Measurements from ENCODE around the gene STRA8. TPM values are rescaled to one million over a fixed set of nuclear protein-coding genes. Genes with fewer than 3 reads are reported as not detected.
A peak's percentile ranks its signal among the peaks of the same experiment; 100 is the strongest.

STRA8 gene
- total RNA-seq, 2 donors from 2014 or later, result not detected

- DNase-seq (ENCODE audit: low spot score) (no peak), ATAC-seq (peak in 1 of 2 donors; percentile 36)
- Mint-ChIP-seq H3K27ac (no peak overlapping the region), H3K4me3 (no peak overlapping the region), H3K27me3 (no peaks in the 10 kb centered on the region), H3K9me3 (no peaks in the 10 kb centered on the region), H3K4me1 (ENCODE audit: low read depth in 2 of 2) (no peaks in the 10 kb centered on the region), H3K36me3 (peaks cover 10% of the 10 kb centered on the region)
Measured at GRCh38 chr7:135195968-135196629, 37.5 kb upstream of the STRA8 start.

GRCh38 chr7:135197343-135197742 lies 36.3 kb upstream of the STRA8 start:
- H3K27ac Mint-ChIP-seq, result no peak overlapping the region
- H3K27me3 Mint-ChIP-seq, result no peaks in the 10 kb centered on the region
- DNase-seq (ENCODE audit: low spot score), result no peak
- no peak for ATAC-seq
- H3K4me3 Mint-ChIP-seq, result no peak overlapping the region
- peaks cover 0 to 1% of the 10 kb centered on the region in 2 donors for H3K4me1 Mint-ChIP-seq (ENCODE audit: low read depth in 2 of 2)
- peaks cover 17% of the 10 kb centered on the region for H3K36me3 Mint-ChIP-seq
- no peaks in the 10 kb centered on the region for H3K9me3 Mint-ChIP-seq

DNA sequence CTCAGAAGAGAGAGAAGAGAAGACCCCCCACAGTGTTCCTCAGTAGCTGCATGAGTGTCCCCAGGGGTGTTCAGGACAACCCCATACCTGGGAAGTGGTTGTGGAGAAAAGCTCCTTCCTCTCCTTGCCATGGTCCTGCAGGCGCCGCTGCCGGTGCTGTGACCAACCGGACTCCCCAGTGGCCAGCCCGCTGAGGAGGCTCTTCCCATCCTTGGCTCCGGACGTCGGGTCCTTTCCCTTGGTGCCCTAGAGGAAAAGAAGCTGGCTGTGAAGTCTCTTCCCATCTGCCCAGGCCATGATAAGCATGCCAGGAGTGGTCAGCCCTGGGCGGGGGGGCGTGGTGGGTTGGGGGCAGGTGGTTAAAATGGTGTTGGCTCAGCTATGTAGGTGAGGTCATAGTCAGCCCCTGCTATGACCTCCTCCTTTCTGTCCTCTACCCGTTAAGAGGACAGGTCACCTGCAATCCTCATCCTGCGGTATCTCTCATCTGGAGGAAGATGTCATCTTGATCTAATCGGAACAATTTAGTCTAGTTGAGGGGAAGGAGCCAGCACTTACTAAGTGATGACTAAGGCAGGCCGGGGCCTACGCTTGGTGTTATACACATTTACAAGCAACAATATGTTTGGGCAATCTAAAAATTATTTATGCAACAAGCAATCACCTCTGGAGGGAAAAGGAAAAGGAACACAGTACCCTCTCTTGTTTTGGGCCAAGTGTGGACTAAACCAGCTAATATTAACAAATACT lies 35.6 kb upstream of the STRA8 start:
- H3K27ac Mint-ChIP-seq, result no peak overlapping the region
- H3K9me3 Mint-ChIP-seq, result no peaks in the 10 kb centered on the region
- H3K4me1 Mint-ChIP-seq (ENCODE audit: low read depth in 2 of 2), result peaks cover 0 to 4% of the 10 kb centered on the region in 2 donors
- peaks cover 14% of the 10 kb centered on the region for H3K36me3 Mint-ChIP-seq
- H3K27me3 Mint-ChIP-seq, result no peaks in the 10 kb centered on the region
- ATAC-seq, result no peak
- no peak for DNase-seq (ENCODE audit: low spot score)
- H3K4me3 Mint-ChIP-seq, result no peak overlapping the region

DNA sequence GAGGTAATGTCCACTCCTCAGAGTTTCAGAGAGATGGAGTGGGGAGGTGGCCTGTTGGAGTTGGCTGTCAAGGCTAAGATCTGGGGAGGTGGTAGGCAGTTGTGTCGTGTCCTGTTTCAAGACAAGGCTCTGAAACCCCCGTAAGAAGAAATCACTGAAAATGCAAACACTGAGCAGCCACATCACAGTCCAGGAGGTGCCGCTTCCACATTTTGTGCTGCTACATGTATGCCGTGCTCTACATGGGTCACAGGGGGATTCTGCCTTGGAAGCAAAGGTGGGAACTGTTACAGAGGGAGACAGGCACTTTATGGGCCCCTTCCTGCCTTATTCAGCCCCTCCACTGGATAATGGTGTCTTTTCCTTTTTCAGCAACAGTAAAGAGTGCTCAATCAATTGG lies 34.2 kb upstream of the STRA8 start:
- H3K9me3 Mint-ChIP-seq, result no peaks in the 10 kb centered on the region
- ATAC-seq (no peak), DNase-seq (ENCODE audit: low spot score) (no peak)
- no peak overlapping the region for H3K4me3 Mint-ChIP-seq
- H3K4me1 Mint-ChIP-seq (ENCODE audit: low read depth in 2 of 2), result peaks cover 0 to 4% of the 10 kb centered on the region in 2 donors
- peaks cover 14% of the 10 kb centered on the region for H3K36me3 Mint-ChIP-seq
- H3K27me3 Mint-ChIP-seq, result no peaks in the 10 kb centered on the region
- no peak overlapping the region for H3K27ac Mint-ChIP-seq

DNA sequence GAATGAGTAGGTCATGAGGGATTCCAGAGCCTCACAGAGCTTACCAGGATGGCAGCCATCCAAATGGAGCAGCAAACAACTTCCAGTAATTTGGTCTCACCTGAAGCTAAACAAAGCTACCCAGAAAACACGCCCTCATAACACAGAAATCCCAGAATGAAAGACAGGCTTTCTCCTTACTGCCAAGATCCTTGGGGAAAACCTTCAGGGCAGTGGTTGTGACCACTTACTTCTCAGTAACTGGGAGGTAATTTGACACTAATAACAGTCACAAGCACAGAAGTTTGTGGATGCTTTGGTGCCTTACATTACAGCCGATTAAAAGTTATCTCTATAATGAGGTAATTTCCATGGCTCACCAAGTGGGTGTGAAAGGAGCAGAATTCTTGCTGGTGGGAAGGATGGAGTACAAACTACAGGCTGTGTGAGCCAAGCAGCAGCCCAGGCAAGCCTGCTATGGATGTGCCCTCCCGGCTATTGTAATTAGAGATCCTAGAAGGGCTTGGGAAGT lies 32.8 kb upstream of the STRA8 start:
- Mint-ChIP-seq H3K9me3 (no peaks in the 10 kb centered on the region), H3K27ac (no peak overlapping the region), H3K27me3 (no peaks in the 10 kb centered on the region), H3K4me3 (no peak overlapping the region), H3K4me1 (ENCODE audit: low read depth in 2 of 2) (peaks cover 0 to 4% of the 10 kb centered on the region in 2 donors), H3K36me3 (peaks cover 15% of the 10 kb centered on the region)
- ATAC-seq, result no peak
- no peak for DNase-seq (ENCODE audit: low spot score)

GRCh38 chr7:135201350-135201749 lies 32.3 kb upstream of the STRA8 start:
- Mint-ChIP-seq H3K36me3 (peaks cover 15% of the 10 kb centered on the region), H3K4me3 (no peak overlapping the region), H3K9me3 (no peaks in the 10 kb centered on the region), H3K27me3 (no peaks in the 10 kb centered on the region), H3K27ac (no peak overlapping the region), H3K4me1 (ENCODE audit: low read depth in 2 of 2) (peaks cover 0 to 7% of the 10 kb centered on the region in 2 donors)
- no peak for DNase-seq (ENCODE audit: low spot score)
- ATAC-seq, result no peak

GRCh38 chr7:135204341-135204749 lies 29.3 kb upstream of the STRA8 start:
- DNase-seq (ENCODE audit: low spot score), result no peak
- no peak for ATAC-seq
- peaks cover 15% of the 10 kb centered on the region for H3K36me3 Mint-ChIP-seq
- no peak overlapping the region for H3K4me3 Mint-ChIP-seq
- peaks cover 13 to 21% of the 10 kb centered on the region in 2 donors for H3K4me1 Mint-ChIP-seq (ENCODE audit: low read depth in 2 of 2)
- no peak overlapping the region for H3K27ac Mint-ChIP-seq
- no peaks in the 10 kb centered on the region for H3K27me3 Mint-ChIP-seq
- H3K9me3 Mint-ChIP-seq, result no peaks in the 10 kb centered on the region

DNA sequence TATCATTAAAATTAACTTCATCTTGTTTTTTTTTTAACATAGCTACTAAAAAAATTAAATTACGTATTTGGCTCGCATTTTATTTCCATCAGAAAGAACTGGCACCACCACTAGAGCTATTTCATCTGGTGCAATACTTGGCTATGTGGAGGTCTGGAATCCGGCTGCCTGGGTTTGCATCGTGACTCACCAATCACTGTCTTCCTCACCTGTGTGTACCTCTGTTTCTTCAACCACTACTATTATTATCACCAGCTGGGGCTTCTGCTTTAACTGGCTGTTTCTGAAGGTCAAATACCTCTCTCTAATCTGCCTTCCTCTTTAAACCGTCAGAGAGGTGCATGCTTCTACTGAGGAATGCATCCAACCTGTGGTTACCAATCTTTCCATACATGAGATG lies 28.8 kb upstream of the STRA8 start:
- H3K9me3 Mint-ChIP-seq, result no peaks in the 10 kb centered on the region

GRCh38 chr7:135205850-135206249 lies 27.8 kb upstream of the STRA8 start:
- no peak overlapping the region for H3K27ac Mint-ChIP-seq
- ATAC-seq (no peak), DNase-seq (ENCODE audit: low spot score) (no peak)
- H3K4me3 Mint-ChIP-seq, result no peak overlapping the region
- no peaks in the 10 kb centered on the region for H3K27me3 Mint-ChIP-seq
- H3K4me1 Mint-ChIP-seq (ENCODE audit: low read depth in 2 of 2), result peaks cover 22 to 26% of the 10 kb centered on the region in 2 donors
- peaks cover 15% of the 10 kb centered on the region for H3K36me3 Mint-ChIP-seq
- H3K9me3 Mint-ChIP-seq, result no peaks in the 10 kb centered on the region

More for the DNA sequence above, 28.8 kb upstream of the STRA8 start:
- Mint-ChIP-seq H3K36me3 (peaks cover 15% of the 10 kb centered on the region), H3K27ac (no peak overlapping the region), H3K4me1 (ENCODE audit: low read depth in 2 of 2) (peaks cover 13 to 21% of the 10 kb centered on the region in 2 donors), H3K4me3 (no peak overlapping the region), H3K27me3 (no peaks in the 10 kb centered on the region)
- DNase-seq (ENCODE audit: low spot score) (no peak), ATAC-seq (no peak)

DNA sequence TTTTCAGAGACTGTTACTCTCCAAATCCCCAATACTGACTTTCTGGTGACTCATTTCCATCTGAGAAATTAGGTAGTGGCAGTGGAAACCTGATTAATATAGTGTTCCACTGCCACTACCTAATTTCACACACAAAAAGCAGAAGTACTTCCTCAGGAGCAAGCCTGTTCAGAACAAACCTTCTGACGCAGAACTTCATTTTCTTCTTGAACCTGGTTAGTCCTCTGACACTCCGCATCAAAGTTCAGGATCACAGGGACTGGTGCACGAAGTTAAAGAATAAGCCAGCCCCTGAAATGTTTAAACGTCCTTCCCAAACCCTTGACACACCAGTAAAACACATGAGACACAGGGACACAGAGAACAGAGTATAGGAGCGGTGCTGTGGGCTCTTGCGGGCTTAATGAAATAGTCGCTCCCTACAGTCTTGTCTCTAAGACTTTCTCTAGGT lies 26.7 kb upstream of the STRA8 start:
- no peaks in the 10 kb centered on the region for H3K27me3 Mint-ChIP-seq
- DNase-seq (ENCODE audit: low spot score) (no peak), ATAC-seq (no peak)
- H3K27ac Mint-ChIP-seq, result no peak overlapping the region
- no peak overlapping the region for H3K4me3 Mint-ChIP-seq
- H3K4me1 Mint-ChIP-seq (ENCODE audit: low read depth in 2 of 2), result peaks cover 22 to 27% of the 10 kb centered on the region in 2 donors
- H3K9me3 Mint-ChIP-seq, result no peaks in the 10 kb centered on the region
- peaks cover 10% of the 10 kb centered on the region for H3K36me3 Mint-ChIP-seq

- no peak overlapping the region for H3K4me3 Mint-ChIP-seq
- peaks cover 5% of the 10 kb centered on the region for H3K36me3 Mint-ChIP-seq
- no peaks in the 10 kb centered on the region for H3K9me3 Mint-ChIP-seq
- no peaks in the 10 kb centered on the region for H3K27me3 Mint-ChIP-seq
- ATAC-seq, result no peak
- peaks cover 22 to 23% of the 10 kb centered on the region in 2 donors for H3K4me1 Mint-ChIP-seq (ENCODE audit: low read depth in 2 of 2)
- H3K27ac Mint-ChIP-seq, result no peak overlapping the region
- no peak for DNase-seq (ENCODE audit: low spot score)
Measured at GRCh38 chr7:135207406-135208101, 26.1 kb upstream of the STRA8 start.

DNA sequence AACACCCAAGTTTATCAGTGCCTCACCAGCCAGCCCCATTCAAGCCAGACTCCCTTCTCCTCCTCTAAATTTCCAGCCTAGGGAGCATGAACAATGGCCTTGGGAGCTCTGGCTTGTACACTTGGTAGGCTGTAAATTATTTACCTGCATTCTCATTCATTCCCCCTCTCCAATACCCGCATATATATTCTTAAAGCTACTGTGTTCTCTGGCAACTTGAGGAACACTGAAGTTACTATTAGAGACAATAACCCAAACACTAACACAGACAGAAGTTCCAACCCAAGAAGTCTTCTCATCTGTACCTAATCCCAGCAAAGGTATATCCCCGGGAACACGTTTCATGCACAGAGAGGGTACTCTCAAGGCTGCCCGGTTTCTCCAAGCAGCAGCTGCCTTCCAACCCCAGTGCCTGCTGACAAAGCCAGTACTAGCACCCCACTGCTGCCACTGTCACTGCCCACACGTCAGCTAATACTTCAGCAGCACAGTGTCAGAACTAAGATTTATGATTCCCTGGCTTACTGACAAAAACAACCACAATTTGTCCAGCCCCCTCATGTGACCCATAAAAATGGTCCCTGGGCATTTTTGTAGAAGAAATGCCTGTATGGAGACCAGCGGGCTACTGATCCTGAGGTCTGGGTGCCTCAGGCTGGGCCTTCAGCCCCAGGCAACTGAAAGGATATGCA lies 25.4 kb upstream of the STRA8 start:
- Mint-ChIP-seq H3K4me3 (no peak overlapping the region), H3K36me3 (peaks cover 5% of the 10 kb centered on the region), H3K27me3 (no peaks in the 10 kb centered on the region), H3K9me3 (no peaks in the 10 kb centered on the region), H3K27ac (no peak overlapping the region), H3K4me1 (ENCODE audit: low read depth in 2 of 2) (peaks cover 22 to 23% of the 10 kb centered on the region in 2 donors)
- no peak for DNase-seq (ENCODE audit: low spot score)
- no peak for ATAC-seq

- H3K36me3 Mint-ChIP-seq, result peaks cover 5% of the 10 kb centered on the region
- DNase-seq (ENCODE audit: low spot score), result no peak
- H3K4me3 Mint-ChIP-seq, result no peak overlapping the region
- peaks cover 22 to 23% of the 10 kb centered on the region in 2 donors for H3K4me1 Mint-ChIP-seq (ENCODE audit: low read depth in 2 of 2)
- no peak for ATAC-seq
- H3K27me3 Mint-ChIP-seq, result no peaks in the 10 kb centered on the region
- H3K27ac Mint-ChIP-seq, result no peak overlapping the region
- no peaks in the 10 kb centered on the region for H3K9me3 Mint-ChIP-seq
Measured at GRCh38 chr7:135209225-135209834, 24.3 kb upstream of the STRA8 start.
